HepG2 (cell line): ENCODE measurements around the gene PSPH. TPM values are rescaled to one million over a fixed set of nuclear protein-coding genes. Genes with fewer than 3 reads are reported as not detected.

Source experiments
- AGO1 ChIP-seq: fragments of 200-400 bp; formaldehyde crosslinking; IDR thresholded peaks from 2 replicates; pipeline ENCODE4 v1.6.1; 2017; ENCODE audit warnings: mild to moderate bottlenecking, low read depth, low read length, moderate library complexity; ENCODE audit not compliant: poor library complexity, severe bottlenecking
- AHDC1 ChIP-seq: sonication (generic); formaldehyde crosslinking; IDR thresholded peaks from 2 replicates; pipeline ENCODE4 v1.5.1; 2020; ENCODE audit warnings: mild to moderate bottlenecking, missing genetic modification reagents, borderline replicate concordance
- ARNTL ChIP-seq: sonication (generic); formaldehyde crosslinking; IDR thresholded peaks from 2 replicates; pipeline ENCODE4 v1.4.0; 2020; ENCODE audit warnings: mild to moderate bottlenecking, missing genetic modification reagents
- HCFC1 ChIP-seq: fragments of 150-350 bp; IDR thresholded peaks from 2 replicates; pipeline ENCODE4 v1.6.1; 2014; ENCODE audit warnings: low read depth, low read length
- KLF12 ChIP-seq: sonication (generic); formaldehyde crosslinking; IDR thresholded peaks from 2 replicates; pipeline ENCODE4 v1.4.0; 2020; ENCODE audit warnings: missing genetic modification reagents, borderline replicate concordance
- MED1 ChIP-seq: sonication (generic); formaldehyde crosslinking; IDR thresholded peaks from 2 replicates; pipeline ENCODE4 v1.4.0; 2020; ENCODE audit warnings: missing genetic modification reagents
- PHB2 ChIP-seq: fragments of 450-650 bp; IDR thresholded peaks from 2 replicates; pipeline ENCODE4 v1.6.1; 2018; ENCODE audit not compliant: partially characterized antibody
- PPARG ChIP-seq: conservative IDR thresholded peaks from 2 replicates; pipeline ENCODE4 v1.6.1; 2016; ENCODE audit warnings: missing biosample characterization, missing genetic modification reagents
- SOX5 ChIP-seq: IDR thresholded peaks from 2 replicates; pipeline ENCODE4 v1.6.1; 2016; ENCODE audit warnings: borderline replicate concordance
- ZBTB39 ChIP-seq: sonication (generic); formaldehyde crosslinking; IDR thresholded peaks from 2 replicates; pipeline ENCODE4 v1.5.0; 2020; ENCODE audit warnings: missing genetic modification reagents
- ZNF430 ChIP-seq: sonication (generic); formaldehyde crosslinking; IDR thresholded peaks from 2 replicates; pipeline ENCODE4 v1.9.0; 2021; ENCODE audit warnings: mild to moderate bottlenecking, missing genetic modification reagents
- ZNF552 ChIP-seq: sonication (generic); formaldehyde crosslinking; IDR thresholded peaks from 2 replicates; pipeline ENCODE4 v1.9.0; 2022; ENCODE audit warnings: missing genetic modification reagents, mild to moderate bottlenecking, borderline replicate concordance
- polyA plus RNA-seq, 8 experiments: library from polyadenylated mRNA; depleted of rRNA in 3 of 8; stranded (reverse) in 7 of 8; unstranded in 1 of 8; fragments of >200 nt; fragmentation: Illumina TruSeq in 4 of 8; extraction: Trizol in 4 of 8; gene quantifications; 2 replicates each; pipeline versions ENCODE4 v1.2.1 to v1.2.3, GENCODE V29; 2011 to 2016; ENCODE audit warnings: low read depth in 4 of 8, missing spikeins in 1 of 8, mixed read lengths in 1 of 8; ENCODE audit not compliant: insufficient read depth in 1 of 8
- total RNA-seq, 5 experiments: library from RNA; depleted of rRNA; stranded (reverse); fragments of >200 nt; fragmentation: Illumina TruSeq; extraction: Trizol; gene quantifications; 2 replicates each; pipeline ENCODE4 v1.2.3, GENCODE V29; 2016; ENCODE audit warnings: low read depth in 1 of 5
- TF ChIP-seq, protein P1 (sequence below): sonication (generic); formaldehyde crosslinking; IDR thresholded peaks from 2 replicates; pipeline ENCODE4 v1.4.0; 2020; ENCODE audit warnings: missing genetic modification reagents
- TF ChIP-seq, protein P2 (sequence below): sonication (generic); formaldehyde crosslinking; IDR thresholded peaks from 2 replicates; pipeline ENCODE4 v1.8.0; 2022; ENCODE audit warnings: mild to moderate bottlenecking, missing genetic modification reagents, borderline replicate concordance

PSPH gene
- total and polyA plus RNA-seq, 2 of the 13 experiments (the other 11 are each of a cell fraction or from before 2014, with no cell fraction given): 85.5 to 124 TPM

- TF ChIP-seq, protein P1, sequence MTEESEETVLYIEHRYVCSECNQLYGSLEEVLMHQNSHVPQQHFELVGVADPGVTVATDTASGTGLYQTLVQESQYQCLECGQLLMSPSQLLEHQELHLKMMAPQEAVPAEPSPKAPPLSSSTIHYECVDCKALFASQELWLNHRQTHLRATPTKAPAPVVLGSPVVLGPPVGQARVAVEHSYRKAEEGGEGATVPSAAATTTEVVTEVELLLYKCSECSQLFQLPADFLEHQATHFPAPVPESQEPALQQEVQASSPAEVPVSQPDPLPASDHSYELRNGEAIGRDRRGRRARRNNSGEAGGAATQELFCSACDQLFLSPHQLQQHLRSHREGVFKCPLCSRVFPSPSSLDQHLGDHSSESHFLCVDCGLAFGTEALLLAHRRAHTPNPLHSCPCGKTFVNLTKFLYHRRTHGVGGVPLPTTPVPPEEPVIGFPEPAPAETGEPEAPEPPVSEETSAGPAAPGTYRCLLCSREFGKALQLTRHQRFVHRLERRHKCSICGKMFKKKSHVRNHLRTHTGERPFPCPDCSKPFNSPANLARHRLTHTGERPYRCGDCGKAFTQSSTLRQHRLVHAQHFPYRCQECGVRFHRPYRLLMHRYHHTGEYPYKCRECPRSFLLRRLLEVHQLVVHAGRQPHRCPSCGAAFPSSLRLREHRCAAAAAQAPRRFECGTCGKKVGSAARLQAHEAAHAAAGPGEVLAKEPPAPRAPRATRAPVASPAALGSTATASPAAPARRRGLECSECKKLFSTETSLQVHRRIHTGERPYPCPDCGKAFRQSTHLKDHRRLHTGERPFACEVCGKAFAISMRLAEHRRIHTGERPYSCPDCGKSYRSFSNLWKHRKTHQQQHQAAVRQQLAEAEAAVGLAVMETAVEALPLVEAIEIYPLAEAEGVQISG: no peak
- 0 out of 2 replicates have a peak, but pooled peaks have one; percentile 33 for TF ChIP-seq PPARG (CRISPR knock-in tag)
- TF ChIP-seq SOX5 (CRISPR knock-in tag): peak; percentile 27; the same call in 1 of the 2 replicates
- TF ChIP-seq AGO1: no peak
- TF ChIP-seq KLF12: peak; percentile 53; the same call in 1 of the 2 replicates
- 0 out of 2 replicates have a peak, but pooled peaks have one; percentile 19 for TF ChIP-seq AHDC1 (CRISPR knock-in tag)
- TF ChIP-seq ZNF430 (CRISPR knock-in tag): no peak
- TF ChIP-seq ZNF552 (CRISPR knock-in tag): no peak
- TF ChIP-seq, protein P2, sequence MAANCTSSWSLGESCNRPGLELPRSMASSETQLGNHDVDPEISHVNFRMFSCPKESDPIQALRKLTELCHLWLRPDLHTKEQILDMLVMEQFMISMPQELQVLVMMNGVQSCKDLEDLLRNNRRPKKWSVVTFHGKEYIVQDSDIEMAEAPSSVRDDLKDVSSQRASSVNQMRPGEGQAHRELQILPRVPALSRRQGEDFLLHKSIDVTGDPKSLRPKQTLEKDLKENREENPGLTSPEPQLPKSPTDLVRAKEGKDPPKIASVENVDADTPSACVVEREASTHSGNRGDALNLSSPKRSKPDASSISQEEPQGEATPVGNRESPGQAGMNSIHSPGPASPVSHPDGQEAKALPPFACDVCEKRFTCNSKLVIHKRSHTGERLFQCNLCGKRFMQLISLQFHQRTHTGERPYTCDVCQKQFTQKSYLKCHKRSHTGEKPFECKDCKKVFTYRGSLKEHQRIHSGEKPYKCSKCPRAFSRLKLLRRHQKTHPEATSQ (CRISPR knock-in tag): no peak
- TF ChIP-seq ZBTB39: no peak
- no peak for TF ChIP-seq ARNTL (CRISPR knock-in tag)
- TF ChIP-seq PHB2: no peak
- TF ChIP-seq MED1 (CRISPR knock-in tag): 0 out of 2 replicates have a peak, but pooled peaks have one; percentile 15
- no peak for TF ChIP-seq HCFC1
Measured at GRCh38 chr7:56046721-56047445, 4.4 kb downstream of the PSPH start (continued).
